ENCODE data around the gene C5. TPM values are rescaled to one million over a fixed set of nuclear protein-coding genes. Genes with fewer than 3 reads are reported as not detected.

Gene C5
- total RNA-seq, 2 experiments from 2014 or later: 3.8 to 7.9 TPM

GRCh38 chr9:120911295-120911837, 138.7 kb downstream of the C5 start:
- H4K20me1 ChIP-seq (ENCODE audit: insufficient read depth, low read length): no peaks in the 10 kb centered on the region
- no peak for DNase-seq (ENCODE audit: low spot score)
- no peaks in the 10 kb centered on the region for H3K9me3 ChIP-seq (ENCODE audit: low read length)
- H3K9me2 ChIP-seq (ENCODE audit: insufficient read depth, low read length): no peaks in the 10 kb centered on the region
- ChIA-PET POLR2A (interaction anchor here (0.5 to 1.5 kb wide), 6 partner anchors 8 to 132 kb away, joined by 3 to 5 read pairs (median 4); no protein-coding TSS in a partner anchor), CTCF (ENCODE audit: unreplicated experiment) (interaction anchor here (1.1 to 1.2 kb wide), 2 partner anchors 9 to 33 kb away, joined by 3 to 5 read pairs; no protein-coding TSS in a partner anchor)
- H3K4me2 ChIP-seq (ENCODE audit: low read length): no peak overlapping the region
- H3K79me2 ChIP-seq (ENCODE audit: insufficient read depth, low read depth, low read length): no peaks in the 10 kb centered on the region
- intact Hi-C loops (cut with micrococcal nuclease; ENCODE audit: unreplicated experiment): no loop called here
- H3K4me3 ChIP-seq (ENCODE audit: low read depth, low read length, poor library complexity, severe bottlenecking): no peak overlapping the region
- H2AFZ ChIP-seq (ENCODE audit: low read length): no peak overlapping the region
- peaks cover 45% of the 10 kb centered on the region for H3K36me3 ChIP-seq (ENCODE audit: insufficient read depth, low read length)
- no peak overlapping the region for H3K27ac ChIP-seq (ENCODE audit: low read depth, low read length, poor library complexity, severe bottlenecking)
- peaks cover 13% of the 10 kb centered on the region for H3K4me1 ChIP-seq (ENCODE audit: insufficient read depth, low read length, poor library complexity, severe bottlenecking)
- TF ChIP-seq EZH2phosphoT487 (IDR thresholded peaks at IDR 0.05; ENCODE audit: borderline replicate concordance, low read depth, low read length): no peak
- TF ChIP-seq CTCF (conservative IDR thresholded peaks at IDR 0.05; ENCODE audit: low read length): no peak
- BruUV-seq (replicated peaks): no TSS peak

GRCh38 chr9:120910643-120911042, 139.4 kb downstream of the C5 start:
- Histone ChIP-seq H3K9me3 (ENCODE audit: low read length) (no peaks in the 10 kb centered on the region), H3K4me2 (ENCODE audit: low read length) (no peak overlapping the region), H3K79me2 (ENCODE audit: insufficient read depth, low read depth, low read length) (no peaks in the 10 kb centered on the region), H3K4me3 (ENCODE audit: low read depth, low read length, poor library complexity, severe bottlenecking) (no peak overlapping the region), H3K9me2 (ENCODE audit: insufficient read depth, low read length) (no peaks in the 10 kb centered on the region), H3K27ac (ENCODE audit: low read depth, low read length, poor library complexity, severe bottlenecking) (no peak overlapping the region), H3K4me1 (ENCODE audit: insufficient read depth, low read length, poor library complexity, severe bottlenecking) (peaks cover 13% of the 10 kb centered on the region), H3K36me3 (ENCODE audit: insufficient read depth, low read length) (peaks cover 45% of the 10 kb centered on the region), H4K20me1 (ENCODE audit: insufficient read depth, low read length) (no peaks in the 10 kb centered on the region), H2AFZ (ENCODE audit: low read length) (no peak overlapping the region)
- POLR2A ChIA-PET: interaction anchor here (1.4 to 2.1 kb wide), 2 partner anchors 8 to 15 kb away, joined by 5 to 6 read pairs; no protein-coding TSS in a partner anchor
- no TSS peak for BruUV-seq (replicated peaks)
- intact Hi-C loops (cut with micrococcal nuclease; ENCODE audit: unreplicated experiment): no loop called here
- CTCF ChIA-PET (ENCODE audit: unreplicated experiment): no interaction called here
- DNase-seq (ENCODE audit: low spot score): no peak
- TF ChIP-seq EZH2phosphoT487 (IDR thresholded peaks at IDR 0.05; ENCODE audit: borderline replicate concordance, low read depth, low read length) (no peak), CTCF (conservative IDR thresholded peaks at IDR 0.05; ENCODE audit: low read length) (no peak)

GRCh38 chr9:120909904-120910303, 140.2 kb downstream of the C5 start:
- TF ChIP-seq EZH2phosphoT487 (IDR thresholded peaks at IDR 0.05; ENCODE audit: borderline replicate concordance, low read depth, low read length) (no peak), CTCF (conservative IDR thresholded peaks at IDR 0.05; ENCODE audit: low read length) (no peak)
- no peak overlapping the region for H3K4me2 ChIP-seq (ENCODE audit: low read length)
- peaks cover 48% of the 10 kb centered on the region for H3K36me3 ChIP-seq (ENCODE audit: insufficient read depth, low read length)
- POLR2A ChIA-PET: interaction anchor here (2.1 kb wide), 1 partner anchor 16 kb away, joined by 6 read pairs; no protein-coding TSS in a partner anchor
- no peaks in the 10 kb centered on the region for H3K9me2 ChIP-seq (ENCODE audit: insufficient read depth, low read length)
- H4K20me1 ChIP-seq (ENCODE audit: insufficient read depth, low read length): no peaks in the 10 kb centered on the region
- no peak overlapping the region for H3K27ac ChIP-seq (ENCODE audit: low read depth, low read length, poor library complexity, severe bottlenecking)
- no peak for DNase-seq (ENCODE audit: low spot score)
- no peaks in the 10 kb centered on the region for H3K9me3 ChIP-seq (ENCODE audit: low read length)
- no peak overlapping the region for H3K4me3 ChIP-seq (ENCODE audit: low read depth, low read length, poor library complexity, severe bottlenecking)
- H3K79me2 ChIP-seq (ENCODE audit: insufficient read depth, low read depth, low read length): no peaks in the 10 kb centered on the region
- no peak overlapping the region for H2AFZ ChIP-seq (ENCODE audit: low read length)
- intact Hi-C loops (cut with micrococcal nuclease; ENCODE audit: unreplicated experiment): no loop called here
- BruUV-seq (replicated peaks): no TSS peak
- CTCF ChIA-PET (ENCODE audit: unreplicated experiment): no interaction called here
- H3K4me1 ChIP-seq (ENCODE audit: insufficient read depth, low read length, poor library complexity, severe bottlenecking): peaks cover 21% of the 10 kb centered on the region
